ENCODE data around the gene CYP3A5. TPM values are rescaled to one million over a fixed set of nuclear protein-coding genes. Genes with fewer than 3 reads are reported as not detected.

Gene CYP3A5
- total and polyA plus RNA-seq, 9 of the 15 experiments (the other 6 are each of a cell fraction or from before 2014, with no cell fraction given), result 0.73 to 2.8 (median 1.5) TPM

GRCh38 chr7:99665312-99666012 is 14.3 kb downstream of the CYP3A5 start (continued):
- 0 out of 2 replicates have a peak, but pooled peaks have one; percentile 59 for TF ChIP-seq ZNF644 (tag; IDR thresholded peaks at IDR 0.05; ENCODE audit: low read depth)
- TF ChIP-seq ZC3H4 (CRISPR knock-in tag; IDR thresholded peaks at IDR 0.05; ENCODE audit: borderline replicate concordance), result no peak
- TF ChIP-seq, protein P1, sequence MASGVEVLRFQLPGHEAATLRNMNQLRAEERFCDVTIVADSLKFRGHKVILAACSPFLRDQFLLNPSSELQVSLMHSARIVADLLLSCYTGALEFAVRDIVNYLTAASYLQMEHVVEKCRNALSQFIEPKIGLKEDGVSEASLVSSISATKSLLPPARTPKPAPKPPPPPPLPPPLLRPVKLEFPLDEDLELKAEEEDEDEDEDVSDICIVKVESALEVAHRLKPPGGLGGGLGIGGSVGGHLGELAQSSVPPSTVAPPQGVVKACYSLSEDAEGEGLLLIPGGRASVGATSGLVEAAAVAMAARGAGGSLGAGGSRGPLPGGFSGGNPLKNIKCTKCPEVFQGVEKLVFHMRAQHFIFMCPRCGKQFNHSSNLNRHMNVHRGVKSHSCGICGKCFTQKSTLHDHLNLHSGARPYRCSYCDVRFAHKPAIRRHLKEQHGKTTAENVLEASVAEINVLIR (CRISPR knock-in tag; IDR thresholded peaks at IDR 0.05), result no peak
- no peak for TF ChIP-seq ZNF23 (CRISPR knock-in tag; IDR thresholded peaks at IDR 0.05)
- TF ChIP-seq POLR2AphosphoS2 (IDR thresholded peaks at IDR 0.05; ENCODE audit: low read length), result no peak
- peak in 1 of 2 experiments; percentile 72; a peak in 2 of 4 replicates for TF ChIP-seq FOXK2 (conservative IDR thresholded peaks at IDR 0.05 in 1 of 2, IDR thresholded peaks at IDR 0.05 in 1 of 2; ENCODE audit: low read depth in 2 of 2)
- no peak for TF ChIP-seq HNRNPK (IDR thresholded peaks at IDR 0.05; ENCODE audit: low read depth, low read length, poor library complexity, severe bottlenecking)
- TF ChIP-seq ELF2 (CRISPR knock-in tag; IDR thresholded peaks at IDR 0.05), result no peak
- TF ChIP-seq POLR3G (IDR thresholded peaks at IDR 0.05; ENCODE audit: extremely low read depth, insufficient read length, insufficient replicate concordance), result no peak
- TF ChIP-seq DACH1 (IDR thresholded peaks at IDR 0.05; ENCODE audit: partially characterized antibody), result peak; percentile 24
- TF ChIP-seq HNRNPL (IDR thresholded peaks at IDR 0.05; ENCODE audit: low read depth, low read length), result peak; percentile 78
- TF ChIP-seq TBL1XR1 (IDR thresholded peaks at IDR 0.05; ENCODE audit: low read length in 2 of 2), result peak; percentile 82 to 93
- no peak for TF ChIP-seq ZFP36 (IDR thresholded peaks at IDR 0.05; ENCODE audit: low read depth, low read length, partially characterized antibody)
- peak; percentile 97 for TF ChIP-seq MECOM (CRISPR knock-in tag; IDR thresholded peaks at IDR 0.05)
- TF ChIP-seq, protein P2, sequence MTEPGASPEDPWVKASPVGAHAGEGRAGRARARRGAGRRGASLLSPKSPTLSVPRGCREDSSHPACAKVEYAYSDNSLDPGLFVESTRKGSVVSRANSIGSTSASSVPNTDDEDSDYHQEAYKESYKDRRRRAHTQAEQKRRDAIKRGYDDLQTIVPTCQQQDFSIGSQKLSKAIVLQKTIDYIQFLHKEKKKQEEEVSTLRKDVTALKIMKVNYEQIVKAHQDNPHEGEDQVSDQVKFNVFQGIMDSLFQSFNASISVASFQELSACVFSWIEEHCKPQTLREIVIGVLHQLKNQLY (CRISPR knock-in tag; conservative IDR thresholded peaks at IDR 0.05), result no peak
- TF ChIP-seq NR0B1 (IDR thresholded peaks at IDR 0.05; ENCODE audit: partially characterized antibody), result no peak
- no peak for TF ChIP-seq E4F1 (CRISPR knock-in tag; IDR thresholded peaks at IDR 0.05; ENCODE audit: borderline replicate concordance)
- 0 out of 2 replicates have a peak, but pooled peaks have one; percentile 15 for TF ChIP-seq THAP12 (CRISPR knock-in tag; IDR thresholded peaks at IDR 0.05)
- TF ChIP-seq GTF2F1 (IDR thresholded peaks at IDR 0.05; ENCODE audit: low read depth, low read length), result no peak

Measured in K562 (cell line).